Measurements from ENCODE around the gene SMARCB1.

GRCh38 chr22:23868580-23868979 is 81.8 kb downstream of the SMARCB1 start:
- no peak for TF ChIP-seq ZFX (IDR thresholded peaks at IDR 0.05; ENCODE audit: borderline replicate concordance)
- no peak for TF ChIP-seq CTCF (IDR thresholded peaks at IDR 0.05)
